ENCODE measurements around the gene LOC128125822.
A peak's percentile ranks its signal among the peaks of the same experiment; 100 is the strongest.
"Not testable (repeated sequence)": the region's sequence is repeated elsewhere in the genome, so short reads cannot be mapped to it uniquely, and the experiment has no call there.

LOC128125822 gene

DNA sequence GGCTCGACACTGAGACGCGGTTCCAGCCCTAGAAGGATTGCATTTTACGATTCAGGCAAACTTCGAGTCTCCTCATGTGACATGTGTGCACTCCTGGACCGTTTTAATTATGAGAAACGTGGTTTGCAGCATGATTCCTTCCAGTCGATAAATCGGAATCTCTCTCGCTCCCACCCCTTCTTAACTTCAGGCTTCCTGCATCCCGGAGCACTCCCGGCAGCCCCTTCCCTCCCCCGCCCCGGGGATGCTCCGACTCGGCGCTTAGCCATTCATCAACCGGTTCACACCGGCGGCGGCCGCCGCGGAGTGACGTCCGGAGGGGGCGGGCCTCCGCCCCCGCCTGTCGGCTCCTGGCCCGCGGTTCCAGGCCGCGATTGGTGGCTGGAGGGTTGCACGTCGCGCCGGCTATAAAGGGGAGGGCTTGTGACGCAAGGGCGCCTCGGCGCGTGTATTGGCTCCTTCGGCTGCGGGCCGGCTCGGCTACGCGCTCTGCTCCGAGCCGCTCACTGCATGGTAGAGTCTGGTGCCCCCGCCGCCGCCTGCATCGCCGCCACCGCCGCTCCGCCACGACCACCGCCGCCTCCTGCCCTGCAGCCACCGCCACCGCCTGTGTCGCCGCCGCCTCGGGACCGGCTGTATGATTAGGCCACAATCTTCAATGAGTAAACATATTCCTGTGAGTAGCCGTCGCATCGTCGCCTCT is at the start of gene LOC128125822, which contains the start of gene PTP4A1 (continued):
- TF ChIP-seq, protein P1, sequence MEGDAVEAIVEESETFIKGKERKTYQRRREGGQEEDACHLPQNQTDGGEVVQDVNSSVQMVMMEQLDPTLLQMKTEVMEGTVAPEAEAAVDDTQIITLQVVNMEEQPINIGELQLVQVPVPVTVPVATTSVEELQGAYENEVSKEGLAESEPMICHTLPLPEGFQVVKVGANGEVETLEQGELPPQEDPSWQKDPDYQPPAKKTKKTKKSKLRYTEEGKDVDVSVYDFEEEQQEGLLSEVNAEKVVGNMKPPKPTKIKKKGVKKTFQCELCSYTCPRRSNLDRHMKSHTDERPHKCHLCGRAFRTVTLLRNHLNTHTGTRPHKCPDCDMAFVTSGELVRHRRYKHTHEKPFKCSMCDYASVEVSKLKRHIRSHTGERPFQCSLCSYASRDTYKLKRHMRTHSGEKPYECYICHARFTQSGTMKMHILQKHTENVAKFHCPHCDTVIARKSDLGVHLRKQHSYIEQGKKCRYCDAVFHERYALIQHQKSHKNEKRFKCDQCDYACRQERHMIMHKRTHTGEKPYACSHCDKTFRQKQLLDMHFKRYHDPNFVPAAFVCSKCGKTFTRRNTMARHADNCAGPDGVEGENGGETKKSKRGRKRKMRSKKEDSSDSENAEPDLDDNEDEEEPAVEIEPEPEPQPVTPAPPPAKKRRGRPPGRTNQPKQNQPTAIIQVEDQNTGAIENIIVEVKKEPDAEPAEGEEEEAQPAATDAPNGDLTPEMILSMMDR (IDR thresholded peaks at IDR 0.05 in 2 of 3, conservative IDR thresholded peaks at IDR 0.05 in 1 of 3; ENCODE audit: borderline replicate concordance in 1 of 3, insufficient read depth in 1 of 3, low read depth in 2 of 3, low read length in 2 of 3): no peak
- TF ChIP-seq JUND (IDR thresholded peaks at IDR 0.05) (peak; percentile 48), RAD21 (IDR thresholded peaks at IDR 0.05; ENCODE audit: low read depth) (no peak; the same call in 1 of the 2 replicates), EZH2 (IDR thresholded peaks at IDR 0.05) (no peak)

DNA sequence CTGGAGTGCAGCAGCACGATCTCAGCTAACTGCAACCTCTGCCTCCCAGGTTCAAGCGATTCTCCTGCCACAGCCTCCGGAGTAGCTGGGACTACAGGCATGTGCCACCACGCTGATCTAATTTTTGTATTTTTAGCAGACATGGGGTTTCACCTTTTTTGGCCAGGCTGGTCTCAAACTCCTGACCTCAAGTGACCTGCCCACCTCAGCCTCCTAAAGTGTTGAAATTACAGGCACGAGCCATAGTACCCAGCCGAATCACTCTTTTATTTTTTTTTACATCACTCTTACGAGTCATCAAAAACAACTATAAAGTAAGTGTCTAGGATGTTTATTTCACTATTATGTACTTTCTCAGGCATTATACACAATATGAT is 49.4 kb upstream of the LOC128125822 start:
- H3K4me3 ChIP-seq (replicated peaks in 1 of 2; ENCODE audit: low read depth in 1 of 2, low read length in 2 of 2); CTCF ChIA-PET; H3K27me3 ChIP-seq (ENCODE audit: insufficient read depth, low read length); RAD21 ChIA-PET (ENCODE audit: low non-redundant PET in 1 of 2, low total read pairs in 2 of 2, uncharacterized antibody in 2 of 2, unreplicated experiment in 2 of 2); H4K20me1 ChIP-seq (ENCODE audit: insufficient read depth); POLR2A ChIA-PET; DNase-seq (ENCODE audit: low read depth, low spot score); intact Hi-C loops (cut with micrococcal nuclease); H3K27ac ChIP-seq (ENCODE audit: low read depth, low read length); H3K9me3 ChIP-seq (ENCODE audit: control insufficient read depth in 1 of 2, insufficient read depth in 1 of 2, low read depth in 1 of 2, low read length in 2 of 2); H3K9me2 ChIP-seq (ENCODE audit: insufficient read depth); H3K9ac ChIP-seq (ENCODE audit: low read length); ATAC-seq; BruUV-seq (replicated peaks); H3K79me2 ChIP-seq (ENCODE audit: insufficient read depth, low read length); H3K36me3 ChIP-seq (ENCODE audit: control insufficient read depth in 1 of 2, insufficient read depth in 2 of 2, low read length in 2 of 2): not testable (repeated sequence)
- Histone ChIP-seq H3K4me2 (ENCODE audit: low read length) (0 out of 2 replicates have a peak overlapping the region, but pooled peaks have one; percentile 26), H3K4me1 (ENCODE audit: control insufficient read depth in 1 of 2, insufficient read depth in 2 of 2, low read length in 2 of 2) (peaks cover 11 to 42% of the 10 kb centered on the region in 2 experiments; a peak in 3 of 4 replicates), H2AFZ (ENCODE audit: low read depth, low read length, poor library complexity, severe bottlenecking) (peak overlapping the region; percentile 55)

DNA sequence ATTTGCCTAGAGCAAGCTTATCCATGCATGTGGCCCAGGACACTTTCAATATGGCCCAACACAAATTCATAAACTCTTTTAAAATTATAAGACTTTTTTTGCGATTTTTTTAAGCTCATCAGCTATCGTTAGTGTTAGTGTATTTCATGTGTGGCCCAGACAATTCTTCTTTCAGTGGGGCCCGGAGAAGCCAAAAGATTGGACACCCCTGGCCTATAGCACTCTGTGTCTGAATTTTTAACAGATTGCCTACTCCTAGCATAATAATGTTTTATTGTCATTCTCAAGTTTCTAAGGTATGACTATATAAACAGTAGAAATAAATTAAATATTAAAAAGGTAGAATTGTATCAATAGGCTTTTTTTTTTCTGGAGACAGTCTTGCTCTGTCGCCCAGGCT is 48.6 kb upstream of the LOC128125822 start:
- Histone ChIP-seq H3K27me3 (ENCODE audit: insufficient read depth, low read length) (no peaks in the 10 kb centered on the region), H3K4me1 (ENCODE audit: control insufficient read depth in 1 of 2, insufficient read depth in 2 of 2, low read length in 2 of 2) (peaks cover 18 to 49% of the 10 kb centered on the region in 2 experiments), H3K36me3 (ENCODE audit: control insufficient read depth in 1 of 2, insufficient read depth in 2 of 2, low read length in 2 of 2) (no peaks in the 10 kb centered on the region), H3K9me3 (ENCODE audit: control insufficient read depth in 1 of 2, insufficient read depth in 1 of 2, low read depth in 1 of 2, low read length in 2 of 2) (no peaks in the 10 kb centered on the region), H3K9ac (ENCODE audit: low read length) (no peak overlapping the region), H3K27ac (ENCODE audit: low read depth, low read length) (no peak overlapping the region), H3K79me2 (ENCODE audit: insufficient read depth, low read length) (no peaks in the 10 kb centered on the region), H3K4me3 (replicated peaks in 1 of 2; ENCODE audit: low read depth in 1 of 2, low read length in 2 of 2) (no peak overlapping the region), H2AFZ (ENCODE audit: low read depth, low read length, poor library complexity, severe bottlenecking) (no peak overlapping the region), H4K20me1 (ENCODE audit: insufficient read depth) (no peaks in the 10 kb centered on the region), H3K4me2 (ENCODE audit: low read length) (no peak overlapping the region), H3K9me2 (ENCODE audit: insufficient read depth) (no peaks in the 10 kb centered on the region)
- ChIA-PET POLR2A (no interaction called here), CTCF (no interaction called here), RAD21 (ENCODE audit: low non-redundant PET in 1 of 2, low total read pairs in 2 of 2, uncharacterized antibody in 2 of 2, unreplicated experiment in 2 of 2) (no interaction called here)
- intact Hi-C loops (cut with micrococcal nuclease): no loop called here
- DNase-seq (ENCODE audit: low read depth, low spot score) (no peak), ATAC-seq (no peak)
- no TSS peak for BruUV-seq (replicated peaks)
- no peak for TF ChIP-seq EGR1 (IDR thresholded peaks at IDR 0.05; ENCODE audit: low read depth)
- TF ChIP-seq, protein P2, sequence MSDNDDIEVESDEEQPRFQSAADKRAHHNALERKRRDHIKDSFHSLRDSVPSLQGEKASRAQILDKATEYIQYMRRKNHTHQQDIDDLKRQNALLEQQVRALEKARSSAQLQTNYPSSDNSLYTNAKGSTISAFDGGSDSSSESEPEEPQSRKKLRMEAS (IDR thresholded peaks at IDR 0.05): no peak
- TF ChIP-seq TCF7L2 (IDR thresholded peaks at IDR 0.05; ENCODE audit: borderline replicate concordance, extremely low read depth, insufficient read depth, insufficient read length): no peak
- no peak for TF ChIP-seq CBX3 (IDR thresholded peaks at IDR 0.05; ENCODE audit: low read depth)
- TF ChIP-seq, protein P3, sequence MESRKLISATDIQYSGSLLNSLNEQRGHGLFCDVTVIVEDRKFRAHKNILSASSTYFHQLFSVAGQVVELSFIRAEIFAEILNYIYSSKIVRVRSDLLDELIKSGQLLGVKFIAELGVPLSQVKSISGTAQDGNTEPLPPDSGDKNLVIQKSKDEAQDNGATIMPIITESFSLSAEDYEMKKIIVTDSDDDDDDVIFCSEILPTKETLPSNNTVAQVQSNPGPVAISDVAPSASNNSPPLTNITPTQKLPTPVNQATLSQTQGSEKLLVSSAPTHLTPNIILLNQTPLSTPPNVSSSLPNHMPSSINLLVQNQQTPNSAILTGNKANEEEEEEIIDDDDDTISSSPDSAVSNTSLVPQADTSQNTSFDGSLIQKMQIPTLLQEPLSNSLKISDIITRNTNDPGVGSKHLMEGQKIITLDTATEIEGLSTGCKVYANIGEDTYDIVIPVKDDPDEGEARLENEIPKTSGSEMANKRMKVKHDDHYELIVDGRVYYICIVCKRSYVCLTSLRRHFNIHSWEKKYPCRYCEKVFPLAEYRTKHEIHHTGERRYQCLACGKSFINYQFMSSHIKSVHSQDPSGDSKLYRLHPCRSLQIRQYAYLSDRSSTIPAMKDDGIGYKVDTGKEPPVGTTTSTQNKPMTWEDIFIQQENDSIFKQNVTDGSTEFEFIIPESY (IDR thresholded peaks at IDR 0.05; ENCODE audit: extremely low read depth, insufficient replicate concordance, low read length): no peak
- TF ChIP-seq ELF1 (IDR thresholded peaks at IDR 0.05; ENCODE audit: borderline replicate concordance, low read depth): no peak
- TF ChIP-seq, protein P1 (IDR thresholded peaks at IDR 0.05 in 2 of 3, conservative IDR thresholded peaks at IDR 0.05 in 1 of 3; ENCODE audit: borderline replicate concordance in 1 of 3, insufficient read depth in 1 of 3, low read depth in 2 of 3, low read length in 2 of 3): no peak

Measured in HCT116 (cell line).